Hematopoietic multipotent progenitor cell treated with erythropoietin and hydrocortisone succinate and interleukin-3 and kit ligand, for 17 days (in vitro differentiated cells): ENCODE measurements around the gene SLC25A39.
A peak's percentile ranks its signal among the peaks of the same experiment; 100 is the strongest.
"Not testable (repeated sequence)": the region's sequence is repeated elsewhere in the genome, so short reads cannot be mapped to it uniquely, and the experiment has no call there.

Source experiments
- DNase-seq: peaks from one replicate; pipeline ENCODE4 v3.0.0-alpha.2; 2015; ENCODE audit warnings: low spot score

SLC25A39 gene

DNA sequence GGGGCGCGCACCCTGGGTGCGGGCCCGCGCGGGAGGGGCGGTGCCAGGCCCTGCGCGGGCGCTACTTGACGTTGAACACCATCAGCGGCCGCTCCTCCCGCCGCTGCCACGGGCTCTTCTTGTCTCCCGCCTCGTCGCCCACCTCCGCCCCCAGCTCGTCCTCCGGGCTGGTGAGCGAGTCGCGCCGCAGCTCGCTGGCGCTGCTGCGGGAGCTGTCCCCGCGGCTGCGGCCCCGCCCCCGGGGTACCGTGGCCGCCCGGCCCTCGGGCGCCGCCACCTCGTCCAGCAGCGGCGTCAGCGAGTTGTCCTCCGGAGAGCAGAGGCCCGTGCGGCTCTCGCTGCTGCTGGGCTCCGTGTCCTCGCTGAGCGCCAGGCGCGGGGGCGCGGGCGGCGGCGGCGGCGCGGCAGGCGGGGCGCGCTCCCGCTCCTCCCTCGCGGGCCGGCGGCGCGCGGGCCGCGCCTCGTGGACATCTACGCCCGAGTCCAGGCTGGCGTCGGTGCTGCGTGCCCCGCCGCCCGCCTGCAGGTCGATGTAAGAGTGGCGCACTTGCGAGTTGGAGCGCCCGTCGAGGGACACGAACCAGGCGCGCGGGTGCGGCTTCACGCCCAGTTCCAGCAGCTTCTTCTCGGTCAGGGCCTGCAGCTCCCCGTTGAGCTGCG lies 29.2 kb upstream of the SLC25A39 start:
- DNase-seq: no peak

DNA sequence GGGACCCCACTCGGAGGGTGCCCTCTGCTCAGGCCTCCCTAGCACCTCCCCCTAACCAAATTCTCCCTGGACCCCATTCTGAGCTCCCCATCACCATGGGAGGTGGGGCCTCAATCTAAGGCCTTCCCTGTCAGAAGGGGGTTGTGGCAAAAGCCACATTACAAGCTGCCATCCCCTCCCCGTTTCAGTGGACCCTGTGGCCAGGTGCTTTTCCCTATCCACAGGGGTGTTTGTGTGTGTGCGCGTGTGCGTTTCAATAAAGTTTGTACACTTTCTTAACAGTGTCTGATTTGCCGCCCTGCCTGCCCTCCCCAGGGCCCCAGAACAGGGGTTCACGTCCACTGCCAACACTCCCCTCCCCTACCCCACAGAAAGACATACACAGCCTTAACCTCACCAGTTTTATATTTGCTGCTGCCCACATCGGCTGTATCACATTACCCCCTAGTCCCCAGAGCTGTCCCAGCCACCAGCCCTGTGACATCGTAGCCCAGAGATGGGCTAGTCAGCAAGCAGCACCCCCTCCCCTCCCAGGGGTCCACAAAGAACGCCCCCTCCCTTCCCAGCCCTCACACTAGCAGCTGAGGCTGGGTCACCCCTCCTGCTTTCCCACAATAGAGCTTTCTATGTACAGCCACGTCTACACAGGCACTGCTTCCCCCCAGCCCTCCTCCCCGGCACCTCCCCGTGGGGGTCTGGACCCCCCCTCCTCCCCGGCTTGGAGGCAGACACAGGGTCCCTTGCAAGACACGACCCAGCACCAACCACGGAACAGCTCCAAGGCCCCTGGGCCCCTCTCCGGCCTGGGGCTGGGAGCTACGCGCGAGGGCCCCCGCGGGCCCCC lies 28.4 kb upstream of the SLC25A39 start:
- no peak for DNase-seq

DNA sequence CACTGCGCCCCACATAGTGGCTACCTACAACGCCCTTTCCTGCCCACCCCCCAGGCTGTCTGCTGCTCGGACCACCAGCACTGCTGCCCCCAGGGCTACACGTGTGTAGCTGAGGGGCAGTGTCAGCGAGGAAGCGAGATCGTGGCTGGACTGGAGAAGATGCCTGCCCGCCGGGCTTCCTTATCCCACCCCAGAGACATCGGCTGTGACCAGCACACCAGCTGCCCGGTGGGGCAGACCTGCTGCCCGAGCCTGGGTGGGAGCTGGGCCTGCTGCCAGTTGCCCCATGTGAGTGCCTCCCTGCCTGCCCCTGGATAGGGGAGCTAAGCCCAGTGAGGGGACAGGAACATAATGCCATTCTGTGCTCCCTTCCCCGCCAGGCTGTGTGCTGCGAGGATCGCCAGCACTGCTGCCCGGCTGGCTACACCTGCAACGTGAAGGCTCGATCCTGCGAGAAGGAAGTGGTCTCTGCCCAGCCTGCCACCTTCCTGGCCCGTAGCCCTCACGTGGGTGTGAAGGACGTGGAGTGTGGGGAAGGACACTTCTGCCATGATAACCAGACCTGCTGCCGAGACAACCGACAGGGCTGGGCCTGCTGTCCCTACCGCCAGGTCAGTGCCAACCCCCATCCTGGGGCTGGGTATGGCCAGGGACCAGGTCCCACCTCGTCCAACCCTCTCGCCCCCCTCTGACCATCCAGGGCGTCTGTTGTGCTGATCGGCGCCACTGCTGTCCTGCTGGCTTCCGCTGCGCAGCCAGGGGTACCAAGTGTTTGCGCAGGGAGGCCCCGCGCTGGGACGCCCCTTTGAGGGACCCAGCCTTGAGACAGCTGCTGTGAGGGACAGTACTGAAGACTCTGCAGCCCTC lies 27.6 kb upstream of the SLC25A39 start:
- DNase-seq: no peak

DNA sequence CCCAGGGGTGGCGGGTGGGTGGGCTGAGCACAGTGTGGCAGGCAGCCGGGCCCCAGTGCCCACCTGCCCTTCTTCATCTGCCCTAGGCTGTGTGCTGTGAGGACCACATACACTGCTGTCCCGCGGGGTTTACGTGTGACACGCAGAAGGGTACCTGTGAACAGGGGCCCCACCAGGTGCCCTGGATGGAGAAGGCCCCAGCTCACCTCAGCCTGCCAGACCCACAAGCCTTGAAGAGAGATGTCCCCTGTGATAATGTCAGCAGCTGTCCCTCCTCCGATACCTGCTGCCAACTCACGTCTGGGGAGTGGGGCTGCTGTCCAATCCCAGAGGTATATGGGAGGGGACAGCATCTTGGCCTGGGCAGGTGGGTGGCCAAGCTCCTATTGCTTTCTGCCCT lies 26.8 kb upstream of the SLC25A39 start:
- DNase-seq: no peak

DNA sequence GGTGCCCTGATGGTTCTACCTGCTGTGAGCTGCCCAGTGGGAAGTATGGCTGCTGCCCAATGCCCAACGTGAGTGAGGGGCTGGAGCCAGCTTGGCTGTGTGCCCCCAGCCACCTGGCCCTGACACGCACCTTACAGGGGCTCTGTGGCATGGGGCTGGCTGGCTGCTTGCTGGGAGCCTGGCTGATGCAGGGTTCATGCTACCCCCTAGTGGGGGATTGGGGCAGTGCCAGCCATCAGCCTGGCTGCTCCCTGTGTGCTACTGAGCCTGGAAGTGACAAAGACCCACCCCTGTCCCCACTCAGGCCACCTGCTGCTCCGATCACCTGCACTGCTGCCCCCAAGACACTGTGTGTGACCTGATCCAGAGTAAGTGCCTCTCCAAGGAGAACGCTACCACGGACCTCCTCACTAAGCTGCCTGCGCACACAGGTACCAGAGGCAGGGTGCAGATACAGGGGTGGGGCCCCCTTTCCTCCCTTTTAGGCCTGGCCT lies 26.2 kb upstream of the SLC25A39 start:
- DNase-seq: peak; percentile 81

DNA sequence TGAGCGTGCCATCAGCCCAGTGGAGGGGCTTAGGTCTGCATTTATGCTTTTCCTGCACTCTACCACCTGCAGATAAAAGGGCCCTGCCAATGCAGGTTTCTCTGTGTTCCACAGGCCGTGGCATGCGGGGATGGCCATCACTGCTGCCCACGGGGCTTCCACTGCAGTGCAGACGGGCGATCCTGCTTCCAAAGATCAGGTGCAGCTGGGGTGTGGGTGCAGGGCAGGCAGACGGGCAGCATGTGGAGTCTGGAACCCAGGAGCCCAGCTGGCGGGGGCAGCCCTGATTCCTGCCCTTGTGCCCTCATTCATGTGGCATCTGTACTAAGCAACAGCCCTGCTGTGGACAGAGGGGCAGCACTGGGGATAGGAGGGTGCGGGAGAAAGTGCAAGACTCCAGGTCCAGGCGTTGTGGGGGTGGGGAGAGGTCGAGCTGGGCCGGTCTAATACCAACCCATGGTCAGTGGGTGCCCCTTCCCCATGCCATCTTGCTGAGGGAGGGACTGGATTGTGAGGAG lies 25.0 kb upstream of the SLC25A39 start:
- no peak for DNase-seq

DNA sequence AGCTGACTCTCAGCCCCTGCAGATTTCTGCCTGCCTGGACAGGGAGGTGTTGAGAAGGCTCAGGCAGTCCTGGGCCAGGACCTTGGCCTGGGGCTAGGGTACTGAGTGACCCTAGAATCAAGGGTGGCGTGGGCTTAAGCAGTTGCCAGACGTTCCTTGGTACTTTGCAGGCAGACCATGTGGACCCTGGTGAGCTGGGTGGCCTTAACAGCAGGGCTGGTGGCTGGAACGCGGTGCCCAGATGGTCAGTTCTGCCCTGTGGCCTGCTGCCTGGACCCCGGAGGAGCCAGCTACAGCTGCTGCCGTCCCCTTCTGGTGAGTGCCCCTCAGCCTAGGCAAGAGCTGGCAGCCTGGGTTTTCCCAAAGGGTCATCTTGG lies 24.4 kb upstream of the SLC25A39 start:
- no peak for DNase-seq

DNA sequence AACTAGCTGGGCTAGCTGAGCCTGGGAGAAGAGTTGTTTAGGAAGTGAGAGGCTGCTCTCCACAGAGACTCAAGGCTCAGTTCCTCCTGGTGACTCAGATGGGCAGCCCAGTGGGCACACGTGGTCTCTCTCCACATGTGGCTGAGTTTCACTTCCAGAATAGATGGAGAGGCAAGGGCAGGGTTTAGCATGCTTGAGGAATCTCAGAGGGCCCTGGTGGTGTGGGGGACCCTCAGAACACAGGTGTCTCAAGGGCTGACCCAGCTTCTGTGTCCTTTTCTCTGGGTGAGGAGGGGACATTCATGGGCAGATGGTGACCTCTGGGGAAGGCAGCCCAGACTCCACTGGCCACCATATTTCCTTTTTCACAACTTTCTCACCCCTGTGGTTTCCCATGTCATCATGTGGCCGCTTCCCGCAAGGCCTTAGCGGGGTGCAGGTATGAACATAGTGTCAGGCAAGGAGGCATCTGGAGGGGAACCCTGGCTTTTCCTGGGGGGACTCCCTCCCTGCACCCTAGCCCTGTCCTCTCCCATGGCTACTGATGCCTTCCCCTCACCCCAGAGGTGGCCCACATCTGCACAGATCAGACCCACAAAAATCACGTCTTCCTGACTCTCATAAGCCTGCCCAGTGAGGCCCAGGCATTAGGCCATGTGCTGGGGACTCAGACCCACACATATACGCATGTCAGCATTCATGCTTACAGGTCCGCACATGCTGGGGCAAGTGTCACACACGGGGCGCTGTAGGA lies 23.8 kb upstream of the SLC25A39 start:
- no peak for DNase-seq

DNA sequence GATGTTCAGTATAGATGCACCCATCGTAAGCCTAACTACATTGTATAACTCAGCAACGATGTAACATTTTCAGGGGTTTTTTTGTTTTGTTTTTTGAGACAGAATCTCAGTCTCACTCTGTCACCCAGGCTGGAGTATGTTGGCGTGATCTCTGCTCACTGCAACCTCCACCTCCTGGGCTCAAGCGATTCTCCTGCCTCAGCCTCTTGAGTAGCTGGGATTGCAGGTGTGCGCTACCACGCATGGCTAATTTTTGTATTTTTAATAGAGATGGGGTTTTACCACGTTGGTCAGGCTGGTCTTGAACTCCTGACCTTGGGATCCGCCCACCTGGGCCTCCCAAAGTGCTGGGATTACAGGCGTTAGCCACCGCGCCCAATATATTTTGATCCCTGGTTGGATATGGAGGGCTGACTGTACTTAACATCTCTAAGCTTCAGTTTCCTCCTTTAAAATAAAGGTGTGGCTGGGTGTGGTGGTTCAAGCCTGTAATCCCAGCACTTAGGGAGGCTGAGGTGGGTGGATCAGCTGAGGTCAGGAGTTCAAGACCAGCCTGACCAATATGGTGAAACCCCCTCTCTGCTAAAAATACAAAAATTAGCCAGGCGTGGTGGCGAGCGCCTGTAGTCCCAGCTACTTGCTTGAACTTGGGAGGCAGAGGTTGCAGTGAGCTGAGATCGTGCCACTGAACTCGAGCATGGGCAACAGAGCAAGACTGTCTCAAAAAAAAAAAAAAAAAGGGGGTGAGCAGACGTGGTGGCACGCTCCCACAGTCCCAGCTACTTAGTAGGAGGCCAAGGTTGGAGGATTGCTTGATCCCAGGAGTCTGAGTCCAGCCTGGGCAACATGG lies 22.8 kb upstream of the SLC25A39 start:
- not testable (repeated sequence) for DNase-seq

DNA sequence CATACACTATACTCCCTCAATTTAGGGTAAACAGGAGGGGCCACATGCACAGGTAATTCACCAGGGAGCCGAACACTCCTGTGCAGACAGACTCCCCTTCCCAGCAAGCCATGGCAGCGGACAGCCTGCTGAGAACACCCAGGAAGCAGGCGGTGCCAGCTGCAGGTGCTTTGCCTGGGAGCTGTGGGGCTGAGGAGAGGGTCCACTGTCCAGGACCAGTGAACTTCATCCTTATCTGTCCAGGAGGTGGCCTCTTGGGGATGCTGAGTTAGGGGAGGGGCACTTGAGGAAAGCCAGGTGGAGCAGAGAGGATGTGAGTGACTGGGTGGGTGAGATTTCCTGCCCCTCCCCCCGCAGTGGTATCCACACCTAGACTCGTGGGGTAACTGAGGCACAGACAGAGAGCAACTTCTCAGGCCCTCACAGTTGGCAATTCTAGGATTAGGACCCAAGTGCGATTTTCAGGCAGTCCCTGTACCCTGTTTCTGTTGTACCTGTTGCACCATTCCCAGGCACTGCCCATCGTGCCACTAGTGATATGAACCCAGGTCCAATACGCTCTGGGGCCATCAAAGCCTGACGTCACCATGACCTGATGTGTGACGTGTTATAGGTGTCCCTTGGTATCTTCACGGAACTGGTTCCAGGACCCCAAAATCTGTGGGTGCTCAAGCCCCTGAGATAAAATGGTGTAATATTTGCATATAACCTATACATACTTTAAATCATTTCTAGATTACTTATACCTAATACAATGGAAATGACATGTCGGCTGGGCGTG lies 21.6 kb upstream of the SLC25A39 start:
- DNase-seq: no peak

DNA sequence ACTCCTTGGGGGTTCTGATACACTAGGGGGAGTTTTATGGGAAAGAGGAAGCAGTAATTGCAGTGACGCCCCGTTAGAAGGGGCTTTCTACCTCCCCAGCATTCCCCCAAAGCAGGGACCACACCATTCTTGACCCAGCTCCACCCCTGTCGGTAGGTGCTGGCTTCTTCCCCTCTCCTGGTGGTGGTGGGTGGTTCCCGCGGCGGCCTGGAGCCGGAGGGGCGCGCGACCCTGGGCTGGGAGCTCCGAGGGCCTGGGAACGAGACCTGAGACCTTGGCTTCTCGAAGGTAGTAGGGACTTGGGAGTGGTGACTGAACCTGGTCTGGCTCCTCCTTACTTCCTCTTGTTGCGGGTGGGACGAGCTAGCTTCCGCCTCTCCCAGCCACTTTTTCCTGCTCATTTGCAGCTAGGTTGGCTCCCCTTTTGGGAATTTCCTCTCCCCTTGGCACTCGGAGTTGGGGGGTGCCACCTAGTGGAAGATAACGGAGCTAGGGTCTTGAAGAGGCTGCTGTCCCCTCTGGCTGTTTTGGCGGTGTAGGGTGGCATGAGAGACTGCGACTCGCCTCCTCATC lies 20.9 kb upstream of the SLC25A39 start:
- DNase-seq: peak; percentile 74

DNA sequence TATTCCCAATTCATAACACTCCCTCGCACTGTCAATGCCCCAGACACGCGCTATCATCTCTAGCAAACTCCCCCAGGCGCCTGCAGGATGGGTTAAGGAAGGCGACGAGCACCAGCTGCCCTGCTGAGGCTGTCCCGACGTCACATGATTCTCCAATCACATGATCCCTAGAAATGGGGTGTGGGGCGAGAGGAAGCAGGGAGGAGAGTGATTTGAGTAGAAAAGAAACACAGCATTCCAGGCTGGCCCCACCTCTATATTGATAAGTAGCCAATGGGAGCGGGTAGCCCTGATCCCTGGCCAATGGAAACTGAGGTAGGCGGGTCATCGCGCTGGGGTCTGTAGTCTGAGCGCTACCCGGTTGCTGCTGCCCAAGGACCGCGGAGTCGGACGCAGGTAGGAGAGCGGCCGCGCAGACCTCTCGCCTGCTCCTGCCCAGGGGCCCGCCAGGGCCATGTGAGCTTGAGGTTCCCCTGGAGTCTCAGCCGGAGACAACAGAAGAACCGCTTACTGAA lies 20.4 kb upstream of the SLC25A39 start, which contains the start of gene GRN:
Gene GRN (plus strand): TSS at position 364 of the 515 bp plus-strand sequence. CDS start 3,863 bp downstream, outside the sequence.
- DNase-seq: peak; percentile 86

DNA sequence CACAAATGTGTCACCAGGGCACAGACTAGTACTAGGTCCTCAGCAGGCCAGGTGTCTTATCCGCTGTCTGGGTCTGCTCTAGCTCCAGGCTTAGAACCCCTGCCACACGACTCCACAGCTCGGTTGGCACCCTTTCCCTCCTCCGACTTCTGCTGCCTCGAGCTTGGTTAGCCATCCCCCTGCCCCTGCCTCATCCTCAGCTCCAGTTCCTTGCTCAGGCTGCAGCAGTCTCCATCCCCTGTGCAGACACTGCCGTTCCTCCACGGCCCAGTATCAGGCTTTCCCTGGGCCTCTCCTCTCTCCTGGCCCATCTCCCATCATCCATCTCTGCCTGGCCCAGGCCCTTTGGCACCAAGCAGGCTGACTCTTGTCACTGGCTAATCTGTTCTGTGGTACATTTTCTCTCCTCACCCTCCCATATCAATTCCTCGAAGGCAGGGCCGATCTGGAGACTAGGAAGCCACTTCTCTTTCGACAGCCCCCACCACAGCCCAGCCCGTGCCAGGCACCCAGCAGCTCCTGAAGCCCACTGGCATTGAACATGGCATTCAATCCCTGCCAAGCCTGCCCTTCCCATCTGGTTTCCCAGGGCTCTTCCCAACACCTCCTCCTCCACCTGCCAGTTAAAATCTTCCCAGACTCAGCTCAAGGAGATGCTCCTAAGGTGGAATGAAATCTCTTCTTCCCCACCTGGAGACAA lies 19.0 kb upstream of the SLC25A39 start:
- DNase-seq: no peak

DNA sequence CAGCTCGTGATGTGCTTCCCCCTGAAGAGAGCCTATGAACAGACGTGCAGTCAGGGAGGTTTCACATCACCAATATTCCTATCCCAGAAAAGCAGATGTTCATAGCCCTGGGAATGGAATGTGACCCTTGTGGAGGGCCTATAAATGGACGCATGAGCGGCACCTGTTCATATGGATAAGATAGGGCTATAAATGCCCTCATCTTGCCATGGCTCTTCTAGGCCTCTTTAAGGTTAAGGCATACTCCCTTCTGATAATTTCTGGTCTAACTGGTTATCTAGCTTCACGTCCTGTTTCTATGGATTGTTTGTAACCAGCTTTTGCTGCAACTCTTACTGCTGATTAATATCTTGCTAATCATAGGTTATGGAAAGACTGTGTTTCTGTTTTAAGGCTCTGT lies 15.9 kb upstream of the SLC25A39 start:
- not testable (repeated sequence) for DNase-seq

DNA sequence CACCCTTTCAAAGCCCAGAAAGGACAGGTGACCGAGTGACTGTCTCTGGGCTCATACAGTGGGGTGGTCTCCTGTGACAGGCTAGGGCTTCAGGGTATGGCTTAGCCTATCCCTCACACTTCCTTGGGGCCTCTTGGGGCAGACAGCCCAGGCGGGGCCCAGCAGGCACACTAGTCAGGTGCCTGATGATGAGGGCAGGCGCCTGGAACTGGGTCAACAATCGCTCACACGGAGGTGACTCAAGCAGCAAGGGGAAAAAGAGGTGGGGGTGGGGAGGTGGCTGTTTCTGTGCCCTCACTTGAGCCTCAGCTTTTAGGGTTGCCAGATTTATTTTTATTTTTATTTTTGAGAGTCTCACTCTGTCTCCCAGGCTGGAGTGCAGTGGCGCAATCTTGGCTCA lies 14.1 kb upstream of the SLC25A39 start:
- DNase-seq: no peak

DNA sequence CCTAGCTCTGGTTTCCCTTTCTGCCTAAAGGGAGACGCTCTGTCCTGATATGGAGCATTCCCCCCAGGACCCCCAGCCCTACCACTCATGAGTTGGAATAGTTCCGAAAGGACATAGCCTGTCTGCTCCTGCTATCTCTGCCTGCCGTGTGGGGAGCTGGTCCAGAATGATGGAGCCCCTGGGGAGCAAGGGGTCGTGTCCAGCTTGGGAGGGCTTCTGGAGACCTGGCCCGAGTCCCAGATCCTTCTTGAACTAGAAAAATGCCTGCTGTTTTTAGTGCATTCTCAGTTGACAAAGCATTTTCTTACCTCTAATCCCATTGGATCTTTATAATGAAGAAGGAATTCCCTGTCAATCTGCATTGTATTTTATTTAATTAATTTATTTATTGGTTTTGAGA lies 11.3 kb upstream of the SLC25A39 start:
- no peak for DNase-seq

DNA sequence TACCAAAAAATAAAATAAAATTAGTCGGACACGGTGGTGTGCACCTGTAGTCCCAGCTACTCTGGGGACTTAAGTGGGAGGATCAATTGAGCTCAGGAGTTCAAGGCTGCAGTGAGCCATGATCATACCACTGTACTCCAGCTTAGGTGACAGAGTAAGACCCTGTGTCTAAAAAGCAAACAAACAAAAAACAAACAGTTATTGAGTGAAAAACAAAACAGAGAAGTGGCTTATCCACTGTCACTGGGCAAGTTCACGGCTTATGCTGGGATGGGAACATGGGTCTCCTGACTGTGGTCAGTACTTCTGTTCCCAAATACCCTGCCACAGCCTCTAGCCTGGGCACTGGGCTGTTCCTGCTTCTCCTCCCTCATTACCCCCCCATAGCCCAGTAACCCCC lies 10.9 kb upstream of the SLC25A39 start:
- DNase-seq: no peak

DNA sequence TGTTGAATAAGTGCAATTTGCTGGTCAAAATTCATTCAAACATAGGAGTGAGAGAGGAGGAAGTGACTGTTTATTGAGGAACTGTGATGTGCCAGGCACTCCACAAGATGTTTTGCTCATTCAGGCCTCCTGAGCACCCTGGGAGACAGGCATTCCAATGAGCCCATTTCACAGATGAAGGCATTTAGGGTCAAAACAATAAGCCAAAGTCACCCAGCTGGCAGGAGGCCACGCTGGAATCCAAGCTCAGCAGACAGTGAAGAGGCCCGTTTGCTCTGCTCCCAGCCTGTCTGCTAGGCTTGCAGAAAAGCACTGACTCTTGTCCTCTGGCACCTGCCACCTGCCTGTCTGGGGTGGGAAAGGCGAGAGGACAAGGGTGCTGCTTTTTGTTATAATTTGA lies 10.1 kb upstream of the SLC25A39 start:
- no peak for DNase-seq
